Smooth muscle cell (in vitro differentiated cells): ENCODE results near the gene CD200. TPM values are rescaled to one million over a fixed set of nuclear protein-coding genes. Genes with fewer than 3 reads are reported as not detected.

Source experiments
- DNase-seq: peaks from one replicate; lab custom pipeline; 2025; ENCODE audit not compliant: unreplicated experiment; lab: John Stamatoyannopoulos, UW
- H2AFZ ChIP-seq: fragments of 200-600 bp; sonication (generic); 2 replicates; pipeline ENCODE4 v1.6.0; 2016; ENCODE audit warnings: antibody characterized with exemption, low read depth, mild to moderate bottlenecking
- H3F3A ChIP-seq: fragments of 200-600 bp; sonication (generic); 2 replicates; pipeline ENCODE4 v1.6.0; 2017; ENCODE audit warnings: antibody characterized with exemption, low read depth
- H3K27ac ChIP-seq: fragments of 200-600 bp; sonication (generic); 2 replicates; pipeline ENCODE4 v1.5.1; 2016; ENCODE audit warnings: low read depth, mild to moderate bottlenecking
- H3K27me3 ChIP-seq: fragments of 200-600 bp; sonication (generic); 2 replicates; pipeline ENCODE4 v1.6.1; 2016; ENCODE audit warnings: low read depth, mild to moderate bottlenecking
- H3K36me3 ChIP-seq: fragments of 200-600 bp; sonication (generic); 2 replicates; pipeline ENCODE4 v1.5.1; 2016; ENCODE audit warnings: low read depth
- H3K4me1 ChIP-seq: fragments of 200-600 bp; sonication (generic); 2 replicates; pipeline ENCODE4 v1.5.1; 2016; ENCODE audit warnings: low read depth
- H3K4me2 ChIP-seq: fragments of 200-600 bp; sonication (generic); 2 replicates; pipeline ENCODE4 v1.6.0; 2016; ENCODE audit warnings: mild to moderate bottlenecking
- H3K4me3 ChIP-seq: fragments of 200-600 bp; sonication (generic); 2 replicates; pipeline ENCODE4 v1.5.1; 2016; ENCODE audit warnings: mild to moderate bottlenecking
- H3K79me2 ChIP-seq: fragments of 200-600 bp; sonication (generic); 2 replicates; pipeline ENCODE4 v1.6.0; 2016; ENCODE audit warnings: low read depth, mild to moderate bottlenecking
- H3K9ac ChIP-seq: fragments of 200-600 bp; sonication (generic); 2 replicates; pipeline ENCODE4 v1.6.0; 2016; ENCODE audit warnings: low read depth
- H3K9me3 ChIP-seq: fragments of 200-600 bp; sonication (generic); replicated peaks from 2 replicates; pipeline ENCODE4 v1.5.1; 2016; ENCODE audit warnings: low read depth
- H4K20me1 ChIP-seq: fragments of 200-600 bp; sonication (generic); 2 replicates; pipeline ENCODE4 v1.6.0; 2016; ENCODE audit warnings: low read depth
- CTCF ChIP-seq: fragments of 200-600 bp; sonication (generic); IDR thresholded peaks from 2 replicates; pipeline ENCODE4 v1.5.1; 2017; ENCODE audit warnings: borderline replicate concordance, mild to moderate bottlenecking, antibody characterized with exemption; ENCODE audit not compliant: insufficient read depth, poor library complexity, severe bottlenecking
- WGBS: methylation state at CpG from one replicate; pipeline ENCODE4 v1.1.7; 2016; ENCODE audit warnings: low lambda C conversion rate; 5-methylcytosine and 5-hydroxymethylcytosine counted together
- polyA plus RNA-seq: library from polyadenylated mRNA; unstranded; fragments of >200 nt; fragmentation: Nextera tagmentation; extraction: Ambion mirVana; gene quantifications from 2 replicates; pipeline ENCODE4 v1.2.1, GENCODE V29; 2016
- total RNA-seq: library from RNA; depleted of rRNA; stranded (reverse); fragments of >200 nt; gene quantifications from 2 replicates; pipeline ENCODE4 v1.2.3, GENCODE V29; 2014

The CD200 gene
- total and polyA plus RNA-seq, 2 experiments from 2014 or later: 10.0 to 12.4 TPM

GRCh38 chr3:112391648-112392047 lies 58.7 kb downstream of the CD200 start:
- no peak for DNase-seq
- Histone ChIP-seq H3K27me3 (no peaks in the 10 kb centered on the region), H3K9ac (peak overlapping the region; percentile 53), H2AFZ (peak overlapping the region; percentile 83), H3K4me3 (no peak overlapping the region), H3K4me2 (peak overlapping the region; percentile 72), H3K36me3 (no peaks in the 10 kb centered on the region), H3K4me1 (peaks cover 14% of the 10 kb centered on the region), H3K9me3 (no peaks in the 10 kb centered on the region), H3F3A (peaks cover 3% of the 10 kb centered on the region), H3K79me2 (no peaks in the 10 kb centered on the region), H4K20me1 (no peaks in the 10 kb centered on the region), H3K27ac (peak overlapping the region; percentile 94)
- TF ChIP-seq CTCF: no peak
- WGBS: 72% methylated on average over 3 of the region's 3 CpGs

DNA sequence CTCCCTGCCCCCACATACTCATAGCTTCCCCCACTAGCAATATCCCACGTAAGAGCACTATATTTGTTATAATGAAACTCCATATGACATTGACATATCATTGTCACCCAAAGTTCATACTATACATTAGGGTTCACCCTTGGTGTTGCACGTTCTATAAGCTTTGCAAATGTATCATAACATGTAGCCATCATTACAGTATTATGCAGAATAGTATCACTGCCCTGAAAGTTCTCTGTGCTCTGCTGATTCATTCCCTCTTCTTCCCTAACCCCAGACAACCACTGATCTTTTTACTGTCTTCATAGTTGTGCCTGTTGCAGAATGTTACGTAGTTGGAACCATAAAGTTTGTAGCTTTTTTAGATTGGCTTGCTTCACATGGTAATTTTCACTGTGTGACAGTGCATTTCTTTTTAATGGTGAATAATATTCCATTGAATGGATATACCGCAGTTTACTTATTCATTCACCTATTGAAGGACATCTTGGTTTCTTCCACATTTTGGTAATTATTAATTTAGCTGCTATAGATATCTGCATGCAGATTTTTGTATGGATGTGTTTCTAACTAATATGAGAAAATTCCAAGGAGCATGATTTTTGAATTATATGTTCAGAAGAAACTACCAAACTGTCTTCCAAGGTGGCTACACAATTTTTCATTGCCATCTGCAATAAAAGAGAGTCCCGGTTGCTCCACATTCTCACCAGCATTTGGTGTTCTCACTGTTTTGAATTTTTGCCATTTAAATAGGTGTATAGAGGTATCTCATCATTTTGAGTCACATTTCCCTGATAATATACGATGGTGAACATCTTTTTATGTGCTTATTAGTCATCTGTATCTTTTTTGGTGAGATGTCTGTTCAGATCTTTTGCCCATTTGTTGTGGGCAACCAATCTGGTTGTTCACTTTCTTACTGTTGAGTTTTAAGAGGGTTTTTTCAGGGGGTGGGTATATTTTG lies 59.7 kb downstream of the CD200 start:
- Histone ChIP-seq H2AFZ (no peak overlapping the region), H3K36me3 (no peaks in the 10 kb centered on the region), H3K27me3 (no peaks in the 10 kb centered on the region), H4K20me1 (no peaks in the 10 kb centered on the region), H3K4me2 (no peak overlapping the region), H3K27ac (peak overlapping the region; percentile 94), H3K4me3 (no peak overlapping the region), H3K79me2 (no peaks in the 10 kb centered on the region), H3F3A (peaks cover 3% of the 10 kb centered on the region), H3K9ac (no peak overlapping the region), H3K9me3 (no peaks in the 10 kb centered on the region), H3K4me1 (peaks cover 14% of the 10 kb centered on the region)
- TF ChIP-seq CTCF: no peak
- 78% methylated on average over 6 of the region's 6 CpGs for WGBS
- no peak for DNase-seq

- no peaks in the 10 kb centered on the region for H3K27me3 ChIP-seq
- H4K20me1 ChIP-seq: no peaks in the 10 kb centered on the region
- no peak overlapping the region for H3K4me3 ChIP-seq
- no peak overlapping the region for H3K27ac ChIP-seq
- no peaks in the 10 kb centered on the region for H3K79me2 ChIP-seq
- H3K9me3 ChIP-seq: no peaks in the 10 kb centered on the region
- no peak overlapping the region for H3K9ac ChIP-seq
- 64% methylated on average over 3 of the region's 3 CpGs for WGBS
- peaks cover 14% of the 10 kb centered on the region for H3K4me1 ChIP-seq
- H3K36me3 ChIP-seq: no peaks in the 10 kb centered on the region
- DNase-seq: no peak
- peaks cover 3% of the 10 kb centered on the region for H3F3A ChIP-seq
- no peak for TF ChIP-seq CTCF
- no peak overlapping the region for H3K4me2 ChIP-seq
- no peak overlapping the region for H2AFZ ChIP-seq
These were observed 60.4 kb downstream of the CD200 start for GRCh38 chr3:112393360-112393728.
